ENCODE data around the gene ATP13A4.

The ATP13A4 gene

DNA sequence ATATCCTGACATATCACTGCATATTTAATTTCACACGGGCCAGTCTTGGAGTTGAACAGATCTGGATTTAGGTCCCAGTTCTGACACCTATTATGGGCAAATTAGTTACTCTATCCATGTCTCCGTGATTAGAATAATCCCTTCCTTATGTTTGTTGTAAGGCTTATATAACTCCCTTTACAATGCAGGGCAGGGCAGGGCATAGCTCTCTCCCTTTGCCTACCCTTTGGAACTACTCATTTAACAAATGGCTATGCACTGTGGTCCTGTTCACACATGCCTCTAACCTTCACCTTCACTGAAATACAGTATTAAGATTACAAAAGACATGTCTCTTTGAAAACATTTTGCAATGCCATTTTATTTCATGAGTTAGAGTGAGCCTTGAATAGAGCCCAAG, 151.4 kb downstream of the ATP13A4 start:
- TF ChIP-seq POLR2AphosphoS5 (IDR thresholded peaks at IDR 0.05; ENCODE audit: low read depth) (no peak), GABPA (IDR thresholded peaks at IDR 0.05; ENCODE audit: low read depth) (no peak), SPI1 (IDR thresholded peaks at IDR 0.05; ENCODE audit: borderline replicate concordance, low read depth) (no peak)
- TF ChIP-seq, protein P1, sequence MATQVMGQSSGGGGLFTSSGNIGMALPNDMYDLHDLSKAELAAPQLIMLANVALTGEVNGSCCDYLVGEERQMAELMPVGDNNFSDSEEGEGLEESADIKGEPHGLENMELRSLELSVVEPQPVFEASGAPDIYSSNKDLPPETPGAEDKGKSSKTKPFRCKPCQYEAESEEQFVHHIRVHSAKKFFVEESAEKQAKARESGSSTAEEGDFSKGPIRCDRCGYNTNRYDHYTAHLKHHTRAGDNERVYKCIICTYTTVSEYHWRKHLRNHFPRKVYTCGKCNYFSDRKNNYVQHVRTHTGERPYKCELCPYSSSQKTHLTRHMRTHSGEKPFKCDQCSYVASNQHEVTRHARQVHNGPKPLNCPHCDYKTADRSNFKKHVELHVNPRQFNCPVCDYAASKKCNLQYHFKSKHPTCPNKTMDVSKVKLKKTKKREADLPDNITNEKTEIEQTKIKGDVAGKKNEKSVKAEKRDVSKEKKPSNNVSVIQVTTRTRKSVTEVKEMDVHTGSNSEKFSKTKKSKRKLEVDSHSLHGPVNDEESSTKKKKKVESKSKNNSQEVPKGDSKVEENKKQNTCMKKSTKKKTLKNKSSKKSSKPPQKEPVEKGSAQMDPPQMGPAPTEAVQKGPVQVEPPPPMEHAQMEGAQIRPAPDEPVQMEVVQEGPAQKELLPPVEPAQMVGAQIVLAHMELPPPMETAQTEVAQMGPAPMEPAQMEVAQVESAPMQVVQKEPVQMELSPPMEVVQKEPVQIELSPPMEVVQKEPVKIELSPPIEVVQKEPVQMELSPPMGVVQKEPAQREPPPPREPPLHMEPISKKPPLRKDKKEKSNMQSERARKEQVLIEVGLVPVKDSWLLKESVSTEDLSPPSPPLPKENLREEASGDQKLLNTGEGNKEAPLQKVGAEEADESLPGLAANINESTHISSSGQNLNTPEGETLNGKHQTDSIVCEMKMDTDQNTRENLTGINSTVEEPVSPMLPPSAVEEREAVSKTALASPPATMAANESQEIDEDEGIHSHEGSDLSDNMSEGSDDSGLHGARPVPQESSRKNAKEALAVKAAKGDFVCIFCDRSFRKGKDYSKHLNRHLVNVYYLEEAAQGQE (IDR thresholded peaks at IDR 0.05; ENCODE audit: insufficient replicate concordance, low read depth), result no peak
- TF ChIP-seq, protein P2, sequence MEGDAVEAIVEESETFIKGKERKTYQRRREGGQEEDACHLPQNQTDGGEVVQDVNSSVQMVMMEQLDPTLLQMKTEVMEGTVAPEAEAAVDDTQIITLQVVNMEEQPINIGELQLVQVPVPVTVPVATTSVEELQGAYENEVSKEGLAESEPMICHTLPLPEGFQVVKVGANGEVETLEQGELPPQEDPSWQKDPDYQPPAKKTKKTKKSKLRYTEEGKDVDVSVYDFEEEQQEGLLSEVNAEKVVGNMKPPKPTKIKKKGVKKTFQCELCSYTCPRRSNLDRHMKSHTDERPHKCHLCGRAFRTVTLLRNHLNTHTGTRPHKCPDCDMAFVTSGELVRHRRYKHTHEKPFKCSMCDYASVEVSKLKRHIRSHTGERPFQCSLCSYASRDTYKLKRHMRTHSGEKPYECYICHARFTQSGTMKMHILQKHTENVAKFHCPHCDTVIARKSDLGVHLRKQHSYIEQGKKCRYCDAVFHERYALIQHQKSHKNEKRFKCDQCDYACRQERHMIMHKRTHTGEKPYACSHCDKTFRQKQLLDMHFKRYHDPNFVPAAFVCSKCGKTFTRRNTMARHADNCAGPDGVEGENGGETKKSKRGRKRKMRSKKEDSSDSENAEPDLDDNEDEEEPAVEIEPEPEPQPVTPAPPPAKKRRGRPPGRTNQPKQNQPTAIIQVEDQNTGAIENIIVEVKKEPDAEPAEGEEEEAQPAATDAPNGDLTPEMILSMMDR (IDR thresholded peaks at IDR 0.05; ENCODE audit: insufficient read depth, low read length), result no peak

GRCh38 chr3:193400304-193400703, 154.4 kb downstream of the ATP13A4 start:
- no peak for DNase-seq (ENCODE audit: low read depth in 1 of 2, low spot score in 1 of 2)
- Histone ChIP-seq H3K4me3 (replicated peaks; ENCODE audit: insufficient read depth, low read length) (no peak overlapping the region), H3K27ac (replicated peaks) (no peak overlapping the region), H3K27me3 (ENCODE audit: insufficient read depth, poor library complexity, severe bottlenecking) (no peaks in the 10 kb centered on the region)
- TF ChIP-seq SPI1 (IDR thresholded peaks at IDR 0.05; ENCODE audit: borderline replicate concordance, low read depth), result no peak
- TF ChIP-seq, protein P1 (IDR thresholded peaks at IDR 0.05; ENCODE audit: insufficient replicate concordance, low read depth), result no peak
- TF ChIP-seq GABPA (IDR thresholded peaks at IDR 0.05; ENCODE audit: low read depth), result no peak
- TF ChIP-seq POLR2AphosphoS5 (IDR thresholded peaks at IDR 0.05; ENCODE audit: low read depth), result no peak
- TF ChIP-seq, protein P2 (IDR thresholded peaks at IDR 0.05; ENCODE audit: insufficient read depth, low read length), result no peak

More for the DNA sequence above, 151.4 kb downstream of the ATP13A4 start:
- no peak overlapping the region for H3K27ac ChIP-seq (replicated peaks)
- H3K4me3 ChIP-seq (replicated peaks; ENCODE audit: insufficient read depth, low read length), result no peak overlapping the region
- no peaks in the 10 kb centered on the region for H3K27me3 ChIP-seq (ENCODE audit: insufficient read depth, poor library complexity, severe bottlenecking)
- no peak for DNase-seq (ENCODE audit: low read depth in 1 of 2, low spot score in 1 of 2)

GRCh38 chr3:193396451-193397244, 158.0 kb downstream of the ATP13A4 start:
- H3K4me3 ChIP-seq (replicated peaks; ENCODE audit: insufficient read depth, low read length), result no peak overlapping the region
- H3K27ac ChIP-seq (replicated peaks), result no peak overlapping the region
- TF ChIP-seq, protein P1 (IDR thresholded peaks at IDR 0.05; ENCODE audit: insufficient replicate concordance, low read depth), result no peak
- TF ChIP-seq POLR2AphosphoS5 (IDR thresholded peaks at IDR 0.05; ENCODE audit: low read depth) (no peak), GABPA (IDR thresholded peaks at IDR 0.05; ENCODE audit: low read depth) (no peak), SPI1 (IDR thresholded peaks at IDR 0.05; ENCODE audit: borderline replicate concordance, low read depth) (no peak)
- TF ChIP-seq, protein P2 (IDR thresholded peaks at IDR 0.05; ENCODE audit: insufficient read depth, low read length), result no peak
- DNase-seq (ENCODE audit: low read depth in 1 of 2, low spot score in 1 of 2), result no peak
- H3K27me3 ChIP-seq (ENCODE audit: insufficient read depth, poor library complexity, severe bottlenecking), result no peaks in the 10 kb centered on the region
